Muscle layer of colon (tissue), 2 donors: ENCODE measurements around the gene NRROS.

Experiments
- H3K27ac ChIP-seq: one replicate; pipeline ENCODE4 v1.7.0; 2013; ENCODE audit warnings: low read depth, mild to moderate bottlenecking, low read length, moderate library complexity
- H3K27me3 ChIP-seq, 2 donors: one replicate each; pipeline ENCODE4 v1.7.0; 2013; ENCODE audit warnings: low read length in 2 of 2, mild to moderate bottlenecking in 2 of 2; ENCODE audit not compliant: insufficient read depth in 2 of 2, control insufficient read depth in 1 of 2
- H3K36me3 ChIP-seq: one replicate; pipeline ENCODE4 v1.7.0; 2013; ENCODE audit warnings: mild to moderate bottlenecking, low read length; ENCODE audit not compliant: insufficient read depth
- H3K4me1 ChIP-seq: one replicate; pipeline ENCODE4 v1.7.0; 2013; ENCODE audit warnings: mild to moderate bottlenecking, low read length; ENCODE audit not compliant: insufficient read depth
- H3K4me3 ChIP-seq, 2 donors: one replicate each; pipeline ENCODE4 v1.7.0; 2013; ENCODE audit warnings: low read length in 2 of 2, low read depth in 1 of 2, mild to moderate bottlenecking in 1 of 2, moderate library complexity in 1 of 2
- H3K9ac ChIP-seq: one replicate; pipeline ENCODE4 v1.7.0; 2013; ENCODE audit warnings: low read length
- H3K9me3 ChIP-seq: one replicate; pipeline ENCODE4 v1.7.0; 2013; ENCODE audit warnings: mild to moderate bottlenecking, low read length
- donor health status: abdominal sarcoma.
- donor health status: Adenocarcinoma of cecum.

Gene NRROS

GRCh38 chr3:196694202-196694638, 54.7 kb downstream of the NRROS start:
- Histone ChIP-seq H3K4me3 (no peak overlapping the region), H3K9ac (no peak overlapping the region), H3K36me3 (no peaks in the 10 kb centered on the region), H3K9me3 (no peaks in the 10 kb centered on the region), H3K27me3 (no peaks in the 10 kb centered on the region), H3K4me1 (no peaks in the 10 kb centered on the region), H3K27ac (no peak overlapping the region)

DNA sequence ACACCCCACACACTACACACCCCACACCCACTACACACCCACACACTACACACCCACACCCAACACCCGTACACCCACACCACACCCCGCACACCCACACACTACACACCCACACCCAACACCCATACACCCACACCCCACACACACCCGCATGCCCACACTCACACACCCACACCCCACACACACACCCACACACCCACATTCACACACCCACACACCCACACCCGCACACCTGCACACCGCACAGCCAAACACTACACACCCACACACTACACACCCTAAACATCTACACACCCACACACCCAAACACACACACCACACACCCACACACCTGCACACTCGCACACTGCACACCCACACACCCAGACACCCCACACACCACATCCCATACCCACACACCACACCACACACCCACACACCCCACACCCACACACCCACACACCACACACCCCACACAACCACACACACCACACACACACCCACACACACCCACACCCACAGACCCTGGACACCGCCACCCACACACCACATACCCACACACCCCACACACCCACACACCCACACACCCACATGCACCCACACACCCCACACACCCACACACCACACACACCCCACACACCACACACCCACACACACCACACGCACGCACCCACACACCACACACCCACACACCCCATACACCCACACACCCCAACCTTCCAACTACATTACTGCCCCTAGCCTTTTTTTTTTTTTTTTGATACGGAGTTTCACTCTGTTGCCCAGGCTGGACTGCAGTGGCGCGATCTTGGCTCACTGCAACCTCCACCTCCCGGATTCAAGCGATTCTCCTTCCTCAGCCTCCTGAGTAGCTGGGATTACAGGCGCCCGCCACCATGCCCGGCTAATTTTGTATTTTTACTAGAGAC, 55.7 kb downstream of the NRROS start:
- no peaks in the 10 kb centered on the region for H3K9me3 ChIP-seq
- H3K4me1 ChIP-seq, result no peaks in the 10 kb centered on the region
- H3K27me3 ChIP-seq, result no peaks in the 10 kb centered on the region
- H3K4me3 ChIP-seq, result no peak overlapping the region
- H3K27ac ChIP-seq, result no peak overlapping the region
- H3K9ac ChIP-seq, result no peak overlapping the region
- H3K36me3 ChIP-seq, result no peaks in the 10 kb centered on the region

GRCh38 chr3:196695849-196696226, 56.3 kb downstream of the NRROS start:
- Histone ChIP-seq H3K4me3 (no peak overlapping the region), H3K4me1 (no peaks in the 10 kb centered on the region), H3K27me3 (no peaks in the 10 kb centered on the region), H3K9ac (no peak overlapping the region), H3K9me3 (no peaks in the 10 kb centered on the region), H3K27ac (no peak overlapping the region), H3K36me3 (no peaks in the 10 kb centered on the region)

DNA sequence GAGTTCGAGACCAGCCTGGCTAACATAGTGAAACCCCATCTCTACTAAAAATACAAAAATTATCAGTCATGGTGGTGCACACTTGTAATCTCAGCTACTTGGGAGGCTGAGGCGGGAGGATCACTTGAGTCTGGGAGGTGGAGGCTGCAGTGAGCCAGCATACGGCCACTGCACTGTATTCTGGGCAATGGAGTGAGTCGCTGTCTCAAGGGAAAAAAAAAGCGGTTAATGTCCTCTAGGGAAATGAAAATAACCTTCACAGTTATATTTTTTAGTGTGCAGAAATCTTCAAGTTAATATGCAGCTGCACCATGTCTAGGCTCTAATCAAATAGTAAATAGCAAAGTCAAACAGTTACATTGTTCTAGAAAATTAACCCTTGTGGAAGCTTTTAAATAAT, 57.8 kb downstream of the NRROS start:
- Histone ChIP-seq H3K36me3 (no peaks in the 10 kb centered on the region), H3K27ac (no peak overlapping the region), H3K4me3 (no peak overlapping the region), H3K9ac (no peak overlapping the region), H3K9me3 (no peaks in the 10 kb centered on the region), H3K27me3 (no peaks in the 10 kb centered on the region), H3K4me1 (no peaks in the 10 kb centered on the region)

DNA sequence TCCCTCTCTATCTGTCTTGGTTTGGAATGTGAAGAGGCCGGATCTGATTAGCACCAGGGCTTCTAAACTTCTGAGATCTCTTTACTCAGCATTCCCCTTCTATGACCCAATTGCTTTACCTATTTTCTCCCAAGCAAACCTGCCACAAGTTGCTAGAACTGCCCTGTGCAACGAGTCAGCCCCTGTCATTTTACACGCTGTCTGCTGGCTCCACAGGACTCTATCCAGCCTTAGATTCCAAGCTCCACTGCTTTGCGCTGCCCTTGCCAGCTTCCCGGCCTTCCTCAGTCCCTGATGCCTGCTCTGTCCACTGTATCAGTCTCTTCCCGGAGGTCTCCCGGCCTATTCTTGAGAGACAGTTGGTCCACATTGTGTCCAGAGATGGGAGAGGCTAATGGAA, 60.3 kb downstream of the NRROS start:
- Histone ChIP-seq H3K36me3 (no peaks in the 10 kb centered on the region), H3K4me3 (no peak overlapping the region), H3K27ac (no peak overlapping the region), H3K27me3 (no peaks in the 10 kb centered on the region), H3K9ac (no peak overlapping the region), H3K9me3 (no peaks in the 10 kb centered on the region), H3K4me1 (no peaks in the 10 kb centered on the region)

DNA sequence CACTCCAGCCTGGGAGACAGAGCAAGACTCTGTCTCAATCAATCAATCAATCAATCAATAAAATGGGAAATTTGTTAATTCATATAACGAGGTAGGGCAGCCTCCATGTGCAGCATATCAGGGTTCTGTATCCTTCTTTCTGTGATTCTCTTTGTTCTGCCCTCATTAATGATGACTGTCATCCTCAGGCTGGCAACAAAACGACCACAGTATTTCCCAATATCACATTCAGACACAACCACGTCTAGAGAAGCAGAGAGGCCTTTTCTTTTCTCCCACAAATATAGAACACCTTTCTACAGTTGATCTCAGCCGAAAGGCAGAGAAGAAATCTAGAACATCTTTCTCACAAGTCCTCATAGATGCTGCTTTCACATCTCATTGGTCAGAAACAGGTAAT, 61.3 kb downstream of the NRROS start:
- Histone ChIP-seq H3K27ac (no peak overlapping the region), H3K27me3 (no peaks in the 10 kb centered on the region), H3K4me3 (no peak overlapping the region)

DNA sequence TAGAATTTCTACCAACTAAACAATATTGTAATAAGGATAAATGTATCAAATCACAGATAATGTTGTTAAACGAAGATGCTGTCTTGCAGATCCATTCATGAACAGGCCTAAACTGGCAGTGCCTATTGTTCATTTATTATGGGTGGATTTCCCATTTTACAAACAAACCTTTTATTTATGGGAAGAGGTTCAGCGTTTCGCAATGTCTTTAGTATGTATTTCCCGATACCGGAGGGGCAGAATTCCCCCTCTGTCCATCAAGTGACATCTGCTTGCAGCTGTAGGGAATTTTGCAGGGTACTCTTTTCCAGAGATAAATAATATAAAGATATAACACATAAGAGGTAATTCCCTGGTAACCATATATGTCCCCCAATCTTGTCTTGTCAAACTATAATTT, 66.8 kb downstream of the NRROS start:
- no peak overlapping the region for H3K4me3 ChIP-seq
- no peaks in the 10 kb centered on the region for H3K27me3 ChIP-seq

More for the DNA sequence above, 61.3 kb downstream of the NRROS start:
- H3K4me1 ChIP-seq, result no peaks in the 10 kb centered on the region
- no peak overlapping the region for H3K9ac ChIP-seq
- H3K36me3 ChIP-seq, result no peaks in the 10 kb centered on the region
- no peaks in the 10 kb centered on the region for H3K9me3 ChIP-seq

GRCh38 chr3:196706731-196707130, 67.2 kb downstream of the NRROS start:
- Histone ChIP-seq H3K27me3 (no peaks in the 10 kb centered on the region), H3K36me3 (no peaks in the 10 kb centered on the region), H3K4me1 (peaks cover 6% of the 10 kb centered on the region), H3K9me3 (no peaks in the 10 kb centered on the region), H3K4me3 (no peak overlapping the region), H3K9ac (no peak overlapping the region), H3K27ac (no peak overlapping the region)

More for the DNA sequence above, 66.8 kb downstream of the NRROS start:
- H3K4me1 ChIP-seq, result peaks cover 4% of the 10 kb centered on the region
- no peak overlapping the region for H3K27ac ChIP-seq
- H3K9ac ChIP-seq, result no peak overlapping the region
- H3K9me3 ChIP-seq, result no peaks in the 10 kb centered on the region
- H3K36me3 ChIP-seq, result no peaks in the 10 kb centered on the region

DNA sequence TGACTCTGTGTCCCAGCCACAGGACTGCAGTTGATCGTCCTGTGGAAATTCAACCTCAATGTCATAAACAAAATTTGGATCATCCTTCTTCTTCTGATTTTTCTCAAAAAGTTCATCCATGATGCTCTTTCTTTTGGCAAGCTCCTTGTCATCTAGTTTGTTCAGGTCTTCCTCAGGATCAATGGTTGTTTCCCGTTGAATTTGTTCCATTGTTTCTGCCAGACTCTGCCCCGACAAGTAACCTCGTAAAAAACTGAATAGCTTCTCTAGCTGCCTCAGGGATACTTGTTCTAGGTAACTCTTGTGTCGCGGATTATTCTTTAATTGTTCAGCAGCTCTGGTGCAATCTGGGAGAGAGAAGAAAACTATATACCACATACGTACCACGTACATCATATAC, 68.1 kb downstream of the NRROS start:
- H3K9ac ChIP-seq, result no peak overlapping the region
- H3K9me3 ChIP-seq, result no peaks in the 10 kb centered on the region
- no peaks in the 10 kb centered on the region for H3K36me3 ChIP-seq
- no peak overlapping the region for H3K27ac ChIP-seq
- no peaks in the 10 kb centered on the region for H3K27me3 ChIP-seq
- no peak overlapping the region for H3K4me3 ChIP-seq
- H3K4me1 ChIP-seq, result peaks cover 6% of the 10 kb centered on the region

GRCh38 chr3:196708467-196708866, 69.0 kb downstream of the NRROS start:
- no peaks in the 10 kb centered on the region for H3K27me3 ChIP-seq
- no peaks in the 10 kb centered on the region for H3K9me3 ChIP-seq
- no peak overlapping the region for H3K4me3 ChIP-seq
- no peaks in the 10 kb centered on the region for H3K36me3 ChIP-seq
- H3K9ac ChIP-seq, result no peak overlapping the region
- no peak overlapping the region for H3K27ac ChIP-seq
- H3K4me1 ChIP-seq, result peaks cover 13% of the 10 kb centered on the region
